K562 (cell line): Measurements from ENCODE around the gene KCND3. TPM values are rescaled to one million over a fixed set of nuclear protein-coding genes. Genes with fewer than 3 reads are reported as not detected.

ENCODE experiments used
- ATAC-seq: fragments of 200-7000 bp; cut with Tn5 transposase; 3 replicates; pipeline ENCODE4 v1.9.1; 2020; ENCODE audit warnings: moderate library complexity
- BruUV-seq: library from RNA; stranded (reverse); fragments of 400-500 nt; replicated peaks from 2 replicates; lab custom pipeline; 2021; lab: Mats Ljungman, UMichigan
- CTCF ChIA-PET: fragments of 300-600 bp; formaldehyde crosslinking; extraction: SDS; loops from one replicate; lab custom pipeline; 2021; ENCODE audit warnings: low intra/inter-chr PET ratio; lab: Yijun Ruan, JAX
- POLR2A ChIA-PET: fragments of 300-600, 350-650 bp; sonication (Branson Sonifier 250); formaldehyde crosslinking; extraction: SDS; loops from one replicate; lab custom pipeline; 2021; ENCODE audit warnings: antibody characterized with exemption, inconsistent platforms; lab: Yijun Ruan, JAX
- DNase-seq, 4 experiments: peaks; one replicate each; pipeline versions ENCODE4 v3.0.0 to v3.0.0-alpha.2; 2011 to 2018; ENCODE audit warnings: low spot score in 3 of 4, mixed read lengths in 3 of 4; ENCODE audit errors: extremely low read depth in 1 of 4
- FAIRE-seq: peaks from 2 replicates; lab custom pipeline; 2011; peaks lifted over from hg19 to GRCh38; lab: Jason Lieb, UNC
- H2AFZ ChIP-seq: 2 replicates; pipeline ENCODE4 v1.6.0; 2011; ENCODE audit warnings: low read depth, low read length, control low read depth, inconsistent platforms
- H3K27ac ChIP-seq: fragments of 200-600 bp; 3 replicates; pipeline ENCODE4 v1.8.0; 2011; ENCODE audit warnings: low read depth, mild to moderate bottlenecking, control low read depth, inconsistent platforms, low read length, moderate library complexity, mixed read lengths; ENCODE audit errors: extremely low read depth
- H3K27me3 ChIP-seq, 2 experiments: fragments of 300-600 bp in 1 of 2; 2 replicates in 1 of 2; 3 replicates in 1 of 2; pipeline versions ENCODE4 v1.6.0 to v1.8.0; 2011; ENCODE audit warnings: inconsistent platforms in 2 of 2, low read length in 2 of 2, mild to moderate bottlenecking in 1 of 2, mixed read lengths in 1 of 2, moderate library complexity in 1 of 2; ENCODE audit not compliant: control insufficient read depth in 2 of 2, insufficient read depth in 2 of 2
- H3K36me3 ChIP-seq: fragments of 300-600 bp; 3 replicates; pipeline ENCODE4 v1.8.0; 2011; ENCODE audit warnings: mild to moderate bottlenecking, low read length, inconsistent platforms; ENCODE audit not compliant: control insufficient read depth, insufficient read depth
- H3K4me1 ChIP-seq, 2 experiments: fragments of 200-600 bp in 1 of 2; replicated peaks in 1 of 2; 2 replicates in 1 of 2; 3 replicates in 1 of 2; pipeline versions ENCODE4 v1.5.1 to v1.8.0; 2011; ENCODE audit warnings: inconsistent platforms in 2 of 2, low read length in 2 of 2, mild to moderate bottlenecking in 1 of 2, mixed read lengths in 1 of 2, moderate library complexity in 1 of 2; ENCODE audit not compliant: control insufficient read depth in 2 of 2, insufficient read depth in 2 of 2
- H3K4me2 ChIP-seq: 2 replicates; pipeline ENCODE4 v1.6.1; 2011; ENCODE audit warnings: low read length, control low read depth, inconsistent platforms, mixed read lengths; ENCODE audit not compliant: insufficient read depth
- H3K4me3 ChIP-seq: fragments of 200-600 bp; sonication (generic), shearing (Covaris generic); 2 replicates; pipeline ENCODE4 v1.5.1; 2016; ENCODE audit warnings: control low read depth, inconsistent platforms
- H3K79me2 ChIP-seq: fragments of 200-600 bp; 3 replicates; pipeline ENCODE4 v1.8.0; 2011; ENCODE audit warnings: low read length, inconsistent platforms; ENCODE audit not compliant: control insufficient read depth, insufficient read depth
- H3K9ac ChIP-seq, 2 experiments: 2 replicates each; pipeline versions ENCODE4 v1.6.0 to v1.6.1; 2011; ENCODE audit warnings: low read depth in 2 of 2, low read length in 2 of 2, control low read depth in 1 of 2, inconsistent platforms in 1 of 2, mild to moderate bottlenecking in 1 of 2, mixed read lengths in 1 of 2; ENCODE audit not compliant: insufficient read depth in 1 of 2
- H3K9me1 ChIP-seq: one replicate; pipeline ENCODE4 v1.6.0; 2011; ENCODE audit warnings: inconsistent platforms, mild to moderate bottlenecking, low read length, moderate library complexity; ENCODE audit not compliant: control insufficient read depth, insufficient read depth
- H3K9me3 ChIP-seq: replicated peaks from 2 replicates; pipeline ENCODE4 v1.5.1; 2011; ENCODE audit warnings: low read depth, low read length, inconsistent platforms; ENCODE audit not compliant: control insufficient read depth, insufficient read depth
- H4K20me1 ChIP-seq: replicated peaks from 2 replicates; pipeline ENCODE4 v1.6.1; 2011; ENCODE audit warnings: low read length, inconsistent platforms, mixed read lengths; ENCODE audit not compliant: control insufficient read depth, insufficient read depth
- BRD4 ChIP-seq: fragments of 200-600 bp; sonication (generic); IDR thresholded peaks from 2 replicates; pipeline ENCODE4 v1.6.1; 2017; ENCODE audit warnings: inconsistent platforms
- CTBP1 ChIP-seq: fragments of 450-650 bp; IDR thresholded peaks from 2 replicates; pipeline ENCODE4 v1.6.1; 2016; ENCODE audit warnings: borderline replicate concordance
- HDAC8 ChIP-seq: fragments of 450-650 bp; IDR thresholded peaks from 2 replicates; pipeline ENCODE4 v1.6.1; 2016; ENCODE audit warnings: mild to moderate bottlenecking, missing genetic modification characterization, moderate library complexity, missing compliant biosample characterization
- HMGN3 ChIP-seq: IDR thresholded peaks from 2 replicates; pipeline ENCODE4 v1.6.1; 2011; ENCODE audit warnings: borderline replicate concordance, low read depth, mild to moderate bottlenecking, mixed read lengths, low read length; ENCODE audit not compliant: insufficient read length; ENCODE audit errors: extremely low read depth
- HNRNPH1 ChIP-seq: fragments of 200-400 bp; formaldehyde crosslinking; optimal IDR thresholded peaks from 2 replicates; pipeline ENCODE3; 2017; ENCODE audit warnings: low read depth, mild to moderate bottlenecking, low read length, moderate library complexity
- JUN ChIP-seq, 2 experiments: sonication (generic) in 1 of 2; formaldehyde crosslinking in 1 of 2; IDR thresholded peaks; 2 replicates each; pipeline versions ENCODE4 v1.6.1 to v1.8.0; 2012 to 2022; ENCODE audit warnings: borderline replicate concordance in 2 of 2, mild to moderate bottlenecking in 2 of 2, improper control_type of control experiment in 1 of 2, low read depth in 1 of 2, low read length in 1 of 2, missing genetic modification reagents in 1 of 2
- MEIS2 ChIP-seq: fragments of 450-650 bp; IDR thresholded peaks from 2 replicates; pipeline ENCODE4 v1.6.1; 2014; ENCODE audit warnings: mild to moderate bottlenecking; ENCODE audit not compliant: partially characterized antibody
- SMARCB1 ChIP-seq: IDR thresholded peaks from 2 replicates; pipeline ENCODE4 v1.6.1; 2011; ENCODE audit warnings: improper control_type of control experiment, low read depth; ENCODE audit not compliant: insufficient read length
- ZNF445 ChIP-seq: fragments of 250-450 bp; sonication (Bioruptor Pico); IDR thresholded peaks from 2 replicates; pipeline ENCODE4 v1.4.0; 2020; ENCODE audit warnings: low read depth, mild to moderate bottlenecking, moderate library complexity
- ZNF584 ChIP-seq: fragments of 200-800 bp; sonication (Bioruptor generic); IDR thresholded peaks from 2 replicates; pipeline ENCODE4 v1.6.1; 2016; ENCODE audit warnings: low read depth, mild to moderate bottlenecking, missing genetic modification characterization, missing compliant biosample characterization
- ZNF79 ChIP-seq: fragments of 250-450 bp; sonication (Bioruptor Pico); IDR thresholded peaks from 2 replicates; pipeline ENCODE4 v1.4.0; 2020; ENCODE audit warnings: low read depth, mild to moderate bottlenecking, moderate library complexity
- WGBS: fragments of 100-300 bp; shearing (Covaris generic); methylation state at CpG from one replicate; pipeline ENCODE4 v1.1.6; 2016; ENCODE audit warnings: low coverage, mixed read lengths; ENCODE audit not compliant: insufficient coverage; ENCODE audit errors: missing lambda C conversion rate; 5-methylcytosine and 5-hydroxymethylcytosine counted together
- in situ Hi-C: fragments of 300-500 bp; cut with MboI; formaldehyde crosslinking; loops from 4 replicates; pipeline ENCODE4 v1.15.0; 2018; ENCODE audit warnings: inconsistent platforms, mixed read lengths
- intact Hi-C: fragments of 100-400 bp; cut with micrococcal nuclease; formaldehyde crosslinking; loops from 2 replicates; pipeline ENCODE4 v1.14.2; 2022
- polyA plus RNA-seq, 8 experiments: library from polyadenylated mRNA; depleted of rRNA in 4 of 8; stranded (reverse) in 5 of 8; unstranded in 3 of 8; fragments of >200 nt; fragmentation: Nextera tagmentation in 2 of 8; fragmentation: Illumina TruSeq in 1 of 8; extraction: Ambion mirVana in 2 of 8; extraction: Trizol in 1 of 8; gene quantifications; 2 replicates each; pipeline versions ENCODE4 v1.2.1 to v1.2.3, GENCODE V29; 2011 to 2014; ENCODE audit warnings: inconsistent platforms in 1 of 8, missing spikeins in 1 of 8
- total RNA-seq, 7 experiments: library from RNA; depleted of rRNA in 6 of 7; stranded (reverse); fragments of >200 nt in 6 of 7; fragmentation: Illumina TruSeq in 2 of 7; extraction: Trizol in 2 of 7; gene quantifications; 2 replicates each; pipeline versions ENCODE4 v1.2.1 to v1.2.3, GENCODE V29; 2011 to 2021; ENCODE audit warnings: low replicate concordance in 1 of 7
- TF ChIP-seq, protein P1 (sequence below): fragments of 250-450 bp; sonication (Bioruptor Pico); IDR thresholded peaks from 2 replicates; pipeline ENCODE4 v1.5.0; 2022; ENCODE audit warnings: mild to moderate bottlenecking

Gene KCND3
- total and polyA plus RNA-seq, 9 of the 15 experiments (the other 6 are each of a cell fraction or from before 2014, with no cell fraction given): not detected

DNA sequence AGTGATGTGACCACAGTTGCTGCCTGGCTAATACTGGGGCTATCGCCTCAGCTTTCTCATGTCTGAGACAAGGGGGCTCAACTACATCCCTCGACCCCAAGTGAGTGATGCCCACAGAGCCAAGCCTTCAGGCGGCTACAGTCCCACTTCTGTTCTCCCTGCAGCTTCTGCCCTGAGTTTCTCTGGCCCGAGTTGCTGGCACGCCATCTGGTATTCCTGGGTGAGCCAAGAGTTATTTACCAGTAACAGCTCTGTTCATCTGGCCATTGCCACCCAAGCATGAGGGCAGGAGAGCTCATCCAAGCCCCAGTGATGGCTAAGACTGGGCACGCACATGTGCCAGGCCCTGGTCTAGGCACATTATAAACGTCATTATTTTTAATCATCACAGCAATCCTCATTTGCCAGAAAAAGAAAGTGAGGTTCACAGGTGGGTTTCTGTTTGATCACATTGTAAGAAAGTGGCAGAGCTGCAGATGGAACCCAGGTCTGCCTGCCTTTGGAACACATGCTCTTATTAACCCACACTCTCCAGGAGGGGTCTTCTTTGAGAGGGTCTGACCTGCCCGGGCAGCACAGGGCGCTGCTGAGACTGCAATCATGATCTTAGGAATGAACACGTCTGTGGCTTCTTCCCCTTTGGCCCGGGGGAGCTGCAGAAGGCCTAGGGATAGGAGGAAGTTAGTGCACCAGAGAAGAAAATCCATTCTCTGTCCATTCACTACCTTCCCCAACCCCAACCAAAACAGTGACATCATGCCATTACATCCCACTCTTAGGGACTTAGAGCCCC lies 27.5 kb downstream of the KCND3 start:
- CTCF ChIA-PET: no interaction called here
- Histone ChIP-seq H3K27me3 (peaks cover 5 to 29% of the 10 kb centered on the region in 2 experiments; a peak in 4 of 5 replicates), H3K79me2 (no peaks in the 10 kb centered on the region), H3K9me3 (no peaks in the 10 kb centered on the region), H3K9ac (no peak overlapping the region), H3K27ac (no peak overlapping the region), H3K36me3 (no peaks in the 10 kb centered on the region), H3K4me3 (no peak overlapping the region), H3K4me2 (no peak overlapping the region), H3K9me1 (no peaks in the 10 kb centered on the region), H4K20me1 (0 out of 2 replicates have a peak, but pooled peaks cover 6% of the 10 kb centered on the region), H3K4me1 (no peaks in the 10 kb centered on the region), H2AFZ (no peak overlapping the region)
- BruUV-seq: no TSS peak
- ATAC-seq (no peak), FAIRE-seq (no peak), DNase-seq (no peak)
- POLR2A ChIA-PET: interaction anchor here (0.6 kb wide), 1 partner anchor 16 kb away, joined by 3 read pairs; no protein-coding TSS in a partner anchor
- TF ChIP-seq JUN (IDR thresholded peaks at IDR 0.05; ENCODE audit: borderline replicate concordance, low read depth, low read length) (no peak), JUN (CRISPR knock-in tag; IDR thresholded peaks at IDR 0.05; ENCODE audit: borderline replicate concordance) (no peak), ZNF584 (CRISPR knock-in tag) (no peak), CTBP1 (no peak)
- in situ Hi-C loops (no loop called here), intact Hi-C loops (no loop called here)
- 1% methylated on average over 11 of the region's 11 CpGs for WGBS

DNA sequence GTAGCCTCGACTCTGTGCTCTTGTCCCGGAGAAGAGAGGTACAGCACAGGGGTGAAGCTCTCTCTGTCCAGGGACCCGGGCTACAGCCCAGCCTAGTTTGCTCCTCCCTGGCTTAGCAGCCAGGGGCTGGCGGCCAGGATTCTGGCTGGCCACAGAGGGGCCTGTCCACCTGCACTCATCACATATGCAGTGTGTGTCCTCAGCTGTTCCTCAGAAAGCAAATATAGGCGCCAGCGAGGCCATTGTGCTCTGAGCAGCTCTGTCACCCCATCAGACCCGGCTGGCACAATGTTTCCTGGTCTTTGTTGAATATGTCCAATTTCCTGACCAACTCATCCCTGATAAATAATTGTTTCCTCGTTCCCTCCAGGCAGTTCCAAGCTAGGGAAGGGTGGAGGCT lies 28.5 kb downstream of the KCND3 start:
- Histone ChIP-seq H3K27ac (no peak overlapping the region), H3K36me3 (no peaks in the 10 kb centered on the region), H3K27me3 (peaks cover 9 to 39% of the 10 kb centered on the region in 2 experiments; a peak in 4 of 5 replicates), H3K4me2 (no peak overlapping the region), H3K9me1 (no peaks in the 10 kb centered on the region), H3K9me3 (no peaks in the 10 kb centered on the region), H2AFZ (no peak overlapping the region), H3K9ac (no peak overlapping the region), H3K4me1 (no peaks in the 10 kb centered on the region), H3K4me3 (no peak overlapping the region), H4K20me1 (0 out of 2 replicates have a peak, but pooled peaks cover 2% of the 10 kb centered on the region), H3K79me2 (no peaks in the 10 kb centered on the region)
- FAIRE-seq: no peak
- no peak for DNase-seq
- 0% methylated on average over 8 of the region's 8 CpGs for WGBS
- POLR2A ChIA-PET: interaction anchor here (1.0 kb wide), 1 partner anchor 8 kb away, joined by 4 read pairs; no protein-coding TSS in a partner anchor
- CTCF ChIA-PET: no interaction called here
- BruUV-seq: no TSS peak
- no peak for ATAC-seq
- intact Hi-C loops: no loop called here
- in situ Hi-C loops: no loop called here
- TF ChIP-seq ZNF445 (CRISPR knock-in tag): no peak
- TF ChIP-seq ZNF79: no peak
- no peak for TF ChIP-seq HNRNPH1
- TF ChIP-seq BRD4: no peak
- no peak for TF ChIP-seq HMGN3
- no peak for TF ChIP-seq SMARCB1
- TF ChIP-seq MEIS2: no peak
- no peak for TF ChIP-seq HDAC8 (tag)
- TF ChIP-seq, protein P1, sequence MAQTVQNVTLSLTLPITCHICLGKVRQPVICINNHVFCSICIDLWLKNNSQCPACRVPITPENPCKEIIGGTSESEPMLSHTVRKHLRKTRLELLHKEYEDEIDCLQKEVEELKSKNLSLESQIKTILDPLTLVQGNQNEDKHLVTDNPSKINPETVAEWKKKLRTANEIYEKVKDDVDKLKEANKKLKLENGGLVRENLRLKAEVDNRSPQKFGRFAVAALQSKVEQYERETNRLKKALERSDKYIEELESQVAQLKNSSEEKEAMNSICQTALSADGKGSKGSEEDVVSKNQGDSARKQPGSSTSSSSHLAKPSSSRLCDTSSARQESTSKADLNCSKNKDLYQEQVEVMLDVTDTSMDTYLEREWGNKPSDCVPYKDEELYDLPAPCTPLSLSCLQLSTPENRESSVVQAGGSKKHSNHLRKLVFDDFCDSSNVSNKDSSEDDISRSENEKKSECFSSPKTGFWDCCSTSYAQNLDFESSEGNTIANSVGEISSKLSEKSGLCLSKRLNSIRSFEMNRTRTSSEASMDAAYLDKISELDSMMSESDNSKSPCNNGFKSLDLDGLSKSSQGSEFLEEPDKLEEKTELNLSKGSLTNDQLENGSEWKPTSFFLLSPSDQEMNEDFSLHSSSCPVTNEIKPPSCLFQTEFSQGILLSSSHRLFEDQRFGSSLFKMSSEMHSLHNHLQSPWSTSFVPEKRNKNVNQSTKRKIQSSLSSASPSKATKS (CRISPR knock-in tag): no peak
